A549 (cell line): Measurements from ENCODE around the gene LCAT. TPM values are rescaled to one million over a fixed set of nuclear protein-coding genes. Genes with fewer than 3 reads are reported as not detected.

Source experiments
- ATAC-seq, 2 experiments: fragments of 200-7000 bp in 1 of 2; fragments of >200 bp in 1 of 2; cut with Nextera tagmentation in 1 of 2; cut with Tn5 transposase in 1 of 2; 3 replicates each; pipeline versions ENCODE4 v1.8.0 to v1.9.1; 2018 to 2020; ENCODE audit warnings: mild to moderate bottlenecking in 1 of 2, moderate library complexity in 1 of 2
- CTCF ChIA-PET: fragments of 300-600 bp; sonication (Branson Sonifier 250); formaldehyde crosslinking; extraction: SDS; loops from one replicate; lab custom pipeline; 2021; ENCODE audit warnings: antibody characterized with exemption, inconsistent platforms; lab: Yijun Ruan, JAX
- POLR2A ChIA-PET: fragments of 350-600 bp; formaldehyde crosslinking; extraction: SDS; loops from one replicate; lab custom pipeline; 2021; ENCODE audit warnings: antibody characterized with exemption, inconsistent platforms; lab: Yijun Ruan, JAX
- DNase-seq, 2 experiments: peaks; one replicate each; pipeline versions ENCODE4 v3.0.0 to v3.0.0-alpha.2; 2011 to 2016; ENCODE audit warnings: low read depth in 1 of 2, low spot score in 1 of 2
- FAIRE-seq: peaks from 2 replicates; lab custom pipeline; 2011; peaks lifted over from hg19 to GRCh38; lab: Jason Lieb, UNC
- H3K27ac ChIP-seq, 2 experiments: fragments of >200 bp; sonication (Bioruptor Twin); formaldehyde crosslinking; 3 replicates each; pipeline ENCODE4 v1.5.1; 2016 to 2017
- H3K4me1 ChIP-seq: fragments of >200 bp; sonication (Bioruptor Twin); formaldehyde crosslinking; 3 replicates; pipeline ENCODE4 v1.6.1; 2016
- H3K4me2 ChIP-seq: fragments of >200 bp; sonication (Bioruptor Twin); formaldehyde crosslinking; 3 replicates; pipeline ENCODE4 v1.6.1; 2016
- H3K4me3 ChIP-seq: fragments of >200 bp; sonication (Bioruptor Twin); formaldehyde crosslinking; 3 replicates; pipeline ENCODE4 v1.5.1; 2016
- H3K9me3 ChIP-seq: fragments of >200 bp; sonication (Bioruptor Twin); formaldehyde crosslinking; 3 replicates; pipeline ENCODE4 v1.6.1; 2016
- BHLHE40 ChIP-seq: IDR thresholded peaks from 2 replicates; pipeline ENCODE4 v1.6.1; 2012; ENCODE audit warnings: low read depth, low read length, inconsistent platforms
- CBX8 ChIP-seq: fragments of 200-600 bp; sonication (generic); IDR thresholded peaks from 2 replicates; pipeline ENCODE4 v1.6.1; 2016
- CHD2 ChIP-seq: fragments of 150-350 bp; IDR thresholded peaks from 2 replicates; pipeline ENCODE4 v1.6.1; 2014; ENCODE audit warnings: low read length; ENCODE audit not compliant: partially characterized antibody
- CHD4 ChIP-seq: fragments of 200-600 bp; sonication (generic); IDR thresholded peaks from 2 replicates; pipeline ENCODE4 v1.6.1; 2016; ENCODE audit warnings: antibody characterized with exemption, mild to moderate bottlenecking, borderline replicate concordance
- E2F6 ChIP-seq: IDR thresholded peaks from 2 replicates; pipeline ENCODE4 v1.6.1; 2012; ENCODE audit warnings: low read depth, borderline replicate concordance
- EHF ChIP-seq: fragments of 250-450 bp; sonication (Bioruptor Pico); IDR thresholded peaks from 2 replicates; pipeline ENCODE4 v1.5.0; 2020; ENCODE audit warnings: mild to moderate bottlenecking
- EHMT2 ChIP-seq: fragments of 200-600 bp; sonication (generic); IDR thresholded peaks from 2 replicates; pipeline ENCODE4 v1.6.1; 2016; ENCODE audit warnings: antibody characterized with exemption, low read depth, mild to moderate bottlenecking, moderate library complexity
- ESRRA ChIP-seq: fragments of 150-350 bp; IDR thresholded peaks from 2 replicates; pipeline ENCODE4 v1.6.1; 2014; ENCODE audit warnings: mild to moderate bottlenecking, low read length, borderline replicate concordance
- HOXB13 ChIP-seq: fragments of 250-450 bp; sonication (Bioruptor Pico); IDR thresholded peaks from 2 replicates; pipeline ENCODE4 v1.5.0; 2020; ENCODE audit warnings: low read depth, mild to moderate bottlenecking, moderate library complexity
- HOXB5 ChIP-seq: fragments of 250-450 bp; sonication (Bioruptor Pico); IDR thresholded peaks from 2 replicates; pipeline ENCODE4 v1.5.0; 2020; ENCODE audit warnings: mild to moderate bottlenecking, moderate library complexity
- KDM5A ChIP-seq: fragments of 200-600 bp; sonication (generic); IDR thresholded peaks from 2 replicates; pipeline ENCODE4 v1.6.1; 2016; ENCODE audit warnings: antibody characterized with exemption, mild to moderate bottlenecking
- MAFK ChIP-seq: fragments of 450-650 bp; IDR thresholded peaks from 2 replicates; pipeline ENCODE4 v1.6.1; 2014; ENCODE audit not compliant: partially characterized antibody
- MAZ ChIP-seq: fragments of 150-350 bp; IDR thresholded peaks from 2 replicates; pipeline ENCODE4 v1.6.1; 2014; ENCODE audit warnings: antibody characterized with exemption, low read depth, low read length, borderline replicate concordance
- NPAS2 ChIP-seq: fragments of 250-450 bp; sonication (Bioruptor Pico); IDR thresholded peaks from 2 replicates; pipeline ENCODE4 v1.8.0; 2022; ENCODE audit warnings: mild to moderate bottlenecking, moderate library complexity, borderline replicate concordance
- PBX3 ChIP-seq: IDR thresholded peaks from 2 replicates; pipeline ENCODE4 v1.6.1; 2012
- PHF8 ChIP-seq: fragments of 200-600 bp; sonication (generic); IDR thresholded peaks from 2 replicates; pipeline ENCODE4 v1.6.1; 2016; ENCODE audit warnings: low read depth, mild to moderate bottlenecking, antibody characterized with exemption, moderate library complexity, borderline replicate concordance
- POLR2A ChIP-seq: IDR thresholded peaks from 2 replicates; pipeline ENCODE4 v1.6.1; 2012; ENCODE audit warnings: mild to moderate bottlenecking, low read length
- POLR2AphosphoS2 ChIP-seq: conservative IDR thresholded peaks from 2 replicates; pipeline ENCODE4 v1.6.1; 2012; ENCODE audit warnings: low read length, improper control_type of control experiment, inconsistent platforms
- RARB ChIP-seq: fragments of 250-450 bp; sonication (Bioruptor Pico); IDR thresholded peaks from 2 replicates; pipeline ENCODE4 v1.8.0; 2021; ENCODE audit warnings: mild to moderate bottlenecking, moderate library complexity
- RFX5 ChIP-seq: fragments of 450-650 bp; IDR thresholded peaks from 2 replicates; pipeline ENCODE4 v1.7.1; 2014; ENCODE audit warnings: antibody characterized with exemption, mild to moderate bottlenecking, moderate library complexity
- TFCP2L1 ChIP-seq: fragments of 250-450 bp; sonication (Bioruptor Pico); IDR thresholded peaks from 2 replicates; pipeline ENCODE4 v1.5.0; 2021; ENCODE audit warnings: mild to moderate bottlenecking
- TP53 ChIP-seq: fragments of 250-450 bp; sonication (Bioruptor Pico); IDR thresholded peaks from 2 replicates; pipeline ENCODE4 v1.5.0; 2021; ENCODE audit warnings: mild to moderate bottlenecking, moderate library complexity
- ZC3H11A ChIP-seq: fragments of 450-650 bp; IDR thresholded peaks from 2 replicates; pipeline ENCODE4 v1.6.1; 2014; ENCODE audit warnings: antibody characterized with exemption, mild to moderate bottlenecking
- ZFP36 ChIP-seq: fragments of 450-650 bp; IDR thresholded peaks from 2 replicates; pipeline ENCODE4 v1.6.1; 2014; ENCODE audit warnings: borderline replicate concordance; ENCODE audit not compliant: partially characterized antibody
- ZNF302 ChIP-seq: fragments of 250-450 bp; sonication (Bioruptor Pico); IDR thresholded peaks from 2 replicates; pipeline ENCODE4 v1.9.0; 2021; ENCODE audit warnings: inconsistent platforms, mild to moderate bottlenecking, moderate library complexity
- ZSCAN20 ChIP-seq: fragments of 250-450 bp; sonication (Bioruptor Pico); IDR thresholded peaks from 2 replicates; pipeline ENCODE4 v1.8.0; 2022; ENCODE audit warnings: mild to moderate bottlenecking, moderate library complexity
- WGBS: methylation state at CpG from one replicate; pipeline ENCODE4 v1.1.6; 2017; ENCODE audit errors: missing lambda C conversion rate; 5-methylcytosine and 5-hydroxymethylcytosine counted together
- polyA plus RNA-seq, 4 experiments: library from polyadenylated mRNA; depleted of rRNA in 3 of 4; stranded (reverse); fragments of >200 nt; fragmentation: RNase III in 1 of 4; extraction: RNeasy Plus Mini Kit Qiagen cat#74134 plus additional on column Dnase treatment in 1 of 4; gene quantifications; 2 replicates in 3 of 4; 3 replicates in 1 of 4; pipeline ENCODE4 v1.2.3, GENCODE V29; 2011 to 2017
- TF ChIP-seq, protein P1 (sequence below): fragments of 250-450 bp; sonication (Bioruptor Pico); IDR thresholded peaks from 2 replicates; pipeline ENCODE4 v1.5.0; 2021; ENCODE audit warnings: mild to moderate bottlenecking, moderate library complexity, borderline replicate concordance

Gene LCAT
- polyA plus RNA-seq, 2 of the 4 experiments (the other 2 are of a cell fraction), result 1.7 to 8.4 TPM

GRCh38 chr16:67901734-67902133 lies 42.2 kb downstream of the LCAT start:
- Histone ChIP-seq H3K4me2 (no peak overlapping the region), H3K4me3 (no peak overlapping the region), H3K9me3 (no peaks in the 10 kb centered on the region), H3K4me1 (no peaks in the 10 kb centered on the region), H3K27ac (no peak overlapping the region)
- ChIA-PET POLR2A (no interaction called here), CTCF (interaction anchor here (0.6 to 12.7 kb wide), 5 partner anchors 19 to 471 kb away, joined by 3 to 102 read pairs (median 7); partner anchors contain the start of gene NRN1L)
- ATAC-seq, result no peak
- FAIRE-seq, result no peak
- no peak for DNase-seq
- TF ChIP-seq, protein P1, sequence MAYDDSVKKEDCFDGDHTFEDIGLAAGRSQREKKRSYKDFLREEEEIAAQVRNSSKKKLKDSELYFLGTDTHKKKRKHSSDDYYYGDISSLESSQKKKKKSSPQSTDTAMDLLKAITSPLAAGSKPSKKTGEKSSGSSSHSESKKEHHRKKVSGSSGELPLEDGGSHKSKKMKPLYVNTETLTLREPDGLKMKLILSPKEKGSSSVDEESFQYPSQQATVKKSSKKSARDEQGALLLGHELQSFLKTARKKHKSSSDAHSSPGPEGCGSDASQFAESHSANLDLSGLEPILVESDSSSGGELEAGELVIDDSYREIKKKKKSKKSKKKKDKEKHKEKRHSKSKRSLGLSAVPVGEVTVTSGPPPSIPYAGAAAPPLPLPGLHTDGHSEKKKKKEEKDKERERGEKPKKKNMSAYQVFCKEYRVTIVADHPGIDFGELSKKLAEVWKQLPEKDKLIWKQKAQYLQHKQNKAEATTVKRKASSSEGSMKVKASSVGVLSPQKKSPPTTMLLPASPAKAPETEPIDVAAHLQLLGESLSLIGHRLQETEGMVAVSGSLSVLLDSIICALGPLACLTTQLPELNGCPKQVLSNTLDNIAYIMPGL, result no peak
- TF ChIP-seq HOXB5 (CRISPR knock-in tag) (no peak), RARB (CRISPR knock-in tag) (no peak), EHF (no peak), RFX5 (no peak), ZFP36 (no peak), MAZ (no peak), CBX8 (no peak), CHD4 (no peak), NPAS2 (CRISPR knock-in tag) (no peak), ZC3H11A (no peak), TP53 (no peak)
- WGBS, result 95% methylated on average over 5 of the region's 5 CpGs

DNA sequence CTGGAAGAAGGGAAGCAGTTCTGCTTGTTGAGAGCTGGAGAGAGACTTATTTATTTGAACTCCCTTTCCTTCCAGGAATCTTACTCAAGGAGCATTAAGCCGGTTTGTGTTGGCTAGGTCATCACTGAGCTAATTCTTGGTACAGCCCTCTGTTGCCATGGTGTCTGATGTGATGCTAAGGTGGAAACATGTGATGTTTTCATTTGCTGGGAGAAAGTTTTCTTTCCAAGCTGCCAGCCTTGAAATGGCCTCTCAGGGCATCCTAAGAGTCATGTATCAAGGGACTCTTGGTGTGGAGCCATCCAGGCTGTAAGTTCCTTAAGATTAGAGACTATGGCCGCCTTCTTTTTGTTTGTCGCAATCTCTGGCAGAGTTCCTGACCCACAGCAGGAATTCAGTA lies 46.7 kb downstream of the LCAT start:
- WGBS, result 98% methylated on average over 3 of the region's 3 CpGs
- H3K9me3 ChIP-seq, result no peaks in the 10 kb centered on the region
- FAIRE-seq (no peak), ATAC-seq (no peak), DNase-seq (no peak)
- POLR2A ChIA-PET, result no interaction called here
- H3K4me3 ChIP-seq, result no peak overlapping the region
- TF ChIP-seq POLR2A (no peak), E2F6 (no peak), CHD2 (no peak), RFX5 (no peak), TFCP2L1 (CRISPR knock-in tag) (no peak), KDM5A (no peak), BHLHE40 (no peak), HOXB5 (CRISPR knock-in tag) (no peak), TP53 (no peak), PHF8 (no peak), POLR2AphosphoS2 (no peak), PBX3 (no peak), ZNF302 (CRISPR knock-in tag) (no peak), ESRRA (no peak), MAFK (no peak), ZSCAN20 (CRISPR knock-in tag) (no peak), HOXB13 (no peak), EHMT2 (no peak)
- no peak overlapping the region for H3K27ac ChIP-seq
- H3K4me2 ChIP-seq, result no peak overlapping the region
- H3K4me1 ChIP-seq, result peaks cover 9% of the 10 kb centered on the region; the same call in 2 of the 3 replicates
- CTCF ChIA-PET, result interaction anchor here (1.0 to 12.7 kb wide), 9 partner anchors 9 to 376 kb away, joined by 4 to 102 read pairs (median 5); partner anchors contain the start of gene NRN1L
